Posterior vena cava (tissue), 2 donors: ENCODE data around the gene KIAA1217. TPM values are rescaled to one million over a fixed set of nuclear protein-coding genes. Genes with fewer than 3 reads are reported as not detected.

ENCODE experiments used
- DNase-seq: peaks from one replicate; pipeline ENCODE4 v3.0.0-alpha.2; 2020; ENCODE audit warnings: low spot score
- intact Hi-C, 2 donors: fragments of 100-400 bp; cut with DNase I; formaldehyde crosslinking; loops; one replicate each; pipeline versions ENCODE4 v1.14.1 to v1.14.2; 2022 to 2023
- long read RNA-seq, 2 donors: library from polyadenylated mRNA; unstranded; transcript quantifications; one replicate each; pipeline ENCODE4 v2.0.0, GENCODE V29; 2020 to 2021
- total RNA-seq, 2 donors: library from RNA; stranded (reverse); fragmentation: NEBNext Ultra II Directional; extraction: Animal tissue kit (Norgen Biotek cat#: 25700); gene quantifications; one replicate each; pipeline ENCODE4 v1.2.1, GENCODE V29; 2021
- donor health status: DM: yes; HTN: yes; CAD: no.
- donor health status: DM: yes; HTN: yes; CAD: no.

Gene KIAA1217, protein sequence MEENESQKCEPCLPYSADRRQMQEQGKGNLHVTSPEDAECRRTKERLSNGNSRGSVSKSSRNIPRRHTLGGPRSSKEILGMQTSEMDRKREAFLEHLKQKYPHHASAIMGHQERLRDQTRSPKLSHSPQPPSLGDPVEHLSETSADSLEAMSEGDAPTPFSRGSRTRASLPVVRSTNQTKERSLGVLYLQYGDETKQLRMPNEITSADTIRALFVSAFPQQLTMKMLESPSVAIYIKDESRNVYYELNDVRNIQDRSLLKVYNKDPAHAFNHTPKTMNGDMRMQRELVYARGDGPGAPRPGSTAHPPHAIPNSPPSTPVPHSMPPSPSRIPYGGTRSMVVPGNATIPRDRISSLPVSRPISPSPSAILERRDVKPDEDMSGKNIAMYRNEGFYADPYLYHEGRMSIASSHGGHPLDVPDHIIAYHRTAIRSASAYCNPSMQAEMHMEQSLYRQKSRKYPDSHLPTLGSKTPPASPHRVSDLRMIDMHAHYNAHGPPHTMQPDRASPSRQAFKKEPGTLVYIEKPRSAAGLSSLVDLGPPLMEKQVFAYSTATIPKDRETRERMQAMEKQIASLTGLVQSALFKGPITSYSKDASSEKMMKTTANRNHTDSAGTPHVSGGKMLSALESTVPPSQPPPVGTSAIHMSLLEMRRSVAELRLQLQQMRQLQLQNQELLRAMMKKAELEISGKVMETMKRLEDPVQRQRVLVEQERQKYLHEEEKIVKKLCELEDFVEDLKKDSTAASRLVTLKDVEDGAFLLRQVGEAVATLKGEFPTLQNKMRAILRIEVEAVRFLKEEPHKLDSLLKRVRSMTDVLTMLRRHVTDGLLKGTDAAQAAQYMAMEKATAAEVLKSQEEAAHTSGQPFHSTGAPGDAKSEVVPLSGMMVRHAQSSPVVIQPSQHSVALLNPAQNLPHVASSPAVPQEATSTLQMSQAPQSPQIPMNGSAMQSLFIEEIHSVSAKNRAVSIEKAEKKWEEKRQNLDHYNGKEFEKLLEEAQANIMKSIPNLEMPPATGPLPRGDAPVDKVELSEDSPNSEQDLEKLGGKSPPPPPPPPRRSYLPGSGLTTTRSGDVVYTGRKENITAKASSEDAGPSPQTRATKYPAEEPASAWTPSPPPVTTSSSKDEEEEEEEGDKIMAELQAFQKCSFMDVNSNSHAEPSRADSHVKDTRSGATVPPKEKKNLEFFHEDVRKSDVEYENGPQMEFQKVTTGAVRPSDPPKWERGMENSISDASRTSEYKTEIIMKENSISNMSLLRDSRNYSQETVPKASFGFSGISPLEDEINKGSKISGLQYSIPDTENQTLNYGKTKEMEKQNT (N-terminal part only)
- 10 to 100 TPM; 11.8 to 20.3 TPM for total RNA-seq
- long read RNA-seq, donor 1, partial matches to known transcripts: 0 of 9 reads
- long read RNA-seq, donor 1, other reads (novel, unspliced or antisense): 9 of 9 reads
- long read RNA-seq, donor 2, partial matches to known transcripts: 0 of 8 reads
- long read RNA-seq, donor 2, other reads (novel, unspliced or antisense): 8 of 8 reads

DNA sequence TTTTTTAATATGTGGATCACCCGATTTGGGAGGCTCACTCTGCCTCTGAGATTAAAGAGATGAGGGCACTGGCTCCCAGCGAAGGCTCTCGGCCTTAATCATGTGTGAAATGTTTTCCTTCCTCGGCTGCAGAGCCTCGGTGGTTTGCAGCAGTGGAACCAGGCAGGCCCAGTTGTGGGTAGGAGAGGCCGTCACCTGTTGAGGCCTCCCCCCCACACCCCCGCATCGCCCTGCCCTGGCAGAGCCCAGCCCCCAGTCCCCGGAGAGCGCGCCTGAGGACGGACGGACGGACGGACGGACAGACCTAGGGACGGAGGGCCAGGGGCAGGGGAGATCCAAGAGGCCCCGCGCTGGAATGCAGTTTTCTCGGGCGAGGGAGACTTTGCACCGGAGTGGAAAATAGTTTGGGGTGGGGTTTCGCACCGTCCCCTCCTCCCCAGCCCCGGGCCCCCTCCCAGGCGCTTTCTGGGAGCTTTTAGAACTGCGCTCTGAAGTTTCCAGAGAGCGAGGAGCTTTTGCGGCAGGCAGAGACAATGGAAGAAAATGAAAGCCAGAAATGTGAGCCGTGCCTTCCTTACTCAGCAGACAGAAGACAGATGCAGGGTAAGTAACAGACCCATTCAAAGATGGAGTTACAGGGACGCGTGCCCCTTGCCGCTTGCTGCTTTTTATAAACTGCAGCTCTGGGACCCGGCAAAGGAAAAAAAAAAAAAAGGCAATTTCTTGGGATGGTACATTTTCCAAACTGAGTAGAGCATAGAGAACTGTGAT, at the start of gene KIAA1217:
Gene KIAA1217 (plus strand): TSS at position 478 of the 771 bp plus-strand sequence. CDS start 56 bp downstream, at position 534.
- no peak for DNase-seq
- intact Hi-C loops: loop anchor here (10.0 kb wide), 2 partner anchors 146 to 306 kb away; no protein-coding TSS in a partner anchor

GRCh38 chr10:24162206-24162985, 46.5 kb upstream of the KIAA1217 start:
- intact Hi-C loops: no loop called here
- DNase-seq: no peak

DNA sequence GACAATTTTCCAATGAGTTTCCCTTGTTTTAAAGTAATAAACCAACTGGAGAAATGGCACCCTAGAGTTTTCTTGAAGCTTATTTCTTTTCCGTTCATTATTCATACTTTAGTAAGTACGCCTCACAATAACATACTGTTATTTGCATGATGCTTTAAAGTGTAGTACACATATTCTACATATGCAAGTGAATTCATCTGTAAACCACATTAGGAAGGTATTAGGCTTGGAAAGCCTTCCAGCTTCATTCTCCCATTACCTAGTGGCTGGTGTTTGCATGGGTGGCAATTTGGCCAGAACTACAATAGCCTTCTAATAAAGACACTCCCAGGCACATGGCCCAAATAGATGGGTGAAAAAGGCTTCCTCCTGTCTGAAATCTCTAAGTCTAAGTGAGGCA, 45.5 kb upstream of the KIAA1217 start:
- intact Hi-C loops: no loop called here
- DNase-seq: no peak

GRCh38 chr10:24168258-24169170, 40.4 kb upstream of the KIAA1217 start:
- intact Hi-C loops: no loop called here
- no peak for DNase-seq

DNA sequence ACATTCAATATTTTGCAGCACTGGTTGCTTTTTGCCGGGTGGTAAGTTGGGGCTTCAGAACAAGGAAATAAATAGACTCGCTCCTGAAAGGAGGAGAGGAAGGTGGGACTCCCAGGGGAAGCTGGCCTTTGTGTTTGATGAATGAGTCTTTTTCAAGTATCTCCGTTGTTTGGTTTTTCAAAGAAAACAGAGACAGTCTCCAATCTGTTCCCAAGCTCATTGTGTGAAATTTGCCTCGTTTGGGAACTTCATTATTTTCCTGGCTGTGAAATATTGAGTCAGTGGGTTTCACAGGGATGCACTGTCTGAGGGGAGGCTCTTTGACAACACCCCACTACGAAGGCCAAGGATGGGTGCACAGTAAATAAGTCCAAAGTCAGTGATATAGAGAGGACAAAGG, 38.7 kb upstream of the KIAA1217 start:
- intact Hi-C loops: no loop called here
- DNase-seq: no peak

GRCh38 chr10:24172909-24173308, 36.0 kb upstream of the KIAA1217 start:
- DNase-seq: no peak
- intact Hi-C loops: no loop called here

GRCh38 chr10:24174014-24174413, 34.9 kb upstream of the KIAA1217 start:
- no peak for DNase-seq
- intact Hi-C loops: no loop called here

GRCh38 chr10:24176658-24177057, 32.3 kb upstream of the KIAA1217 start:
- DNase-seq: no peak
- intact Hi-C loops: no loop called here

GRCh38 chr10:24177636-24178035, 31.3 kb upstream of the KIAA1217 start:
- intact Hi-C loops: no loop called here
- DNase-seq: no peak

- DNase-seq: no peak
- intact Hi-C loops: no loop called here
Measured at GRCh38 chr10:24180891-24181290, 28.0 kb upstream of the KIAA1217 start.

DNA sequence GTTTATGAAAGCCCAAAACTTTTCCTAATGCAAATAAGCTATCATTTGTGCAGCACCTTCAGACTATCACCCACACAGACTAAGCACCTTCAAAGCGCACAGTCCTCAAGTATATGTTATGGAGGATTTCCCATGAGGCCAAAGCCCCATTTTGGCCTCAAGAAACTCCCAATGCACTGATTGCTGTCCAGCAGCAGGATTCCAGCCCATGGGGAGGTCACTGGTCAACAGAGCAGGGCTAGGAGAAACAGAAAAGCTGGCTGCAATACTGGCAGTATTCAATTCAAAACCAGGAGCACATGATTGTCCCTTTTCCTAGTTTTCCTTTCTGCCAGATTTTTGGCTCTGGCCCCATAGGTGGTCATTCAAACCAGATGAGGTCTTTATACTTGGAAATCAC, 24.5 kb upstream of the KIAA1217 start:
- no peak for DNase-seq
- intact Hi-C loops: no loop called here

DNA sequence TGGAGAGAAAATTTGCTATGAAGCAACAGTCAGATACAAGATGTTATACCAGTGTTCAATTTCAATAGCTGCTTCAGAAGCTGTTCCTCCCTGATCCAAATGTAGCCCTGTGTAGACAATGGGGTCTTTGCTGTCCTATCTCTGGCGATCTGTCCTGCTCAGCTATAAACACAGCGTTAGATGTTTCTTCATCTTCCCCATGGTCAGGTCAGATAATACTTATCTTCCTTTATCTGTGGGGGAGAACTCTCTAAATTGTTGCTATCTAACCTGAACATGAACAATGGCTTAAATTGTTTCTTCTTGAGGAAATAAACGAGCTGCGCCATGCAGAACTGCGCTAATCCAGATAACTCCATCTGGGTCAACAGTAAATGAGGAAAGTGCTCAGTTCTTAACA, 15.6 kb upstream of the KIAA1217 start:
- intact Hi-C loops: loop anchor here in 1 of 2 donors (10.0 kb wide), 1 partner anchor 321 kb away; no protein-coding TSS in a partner anchor
- no peak for DNase-seq

DNA sequence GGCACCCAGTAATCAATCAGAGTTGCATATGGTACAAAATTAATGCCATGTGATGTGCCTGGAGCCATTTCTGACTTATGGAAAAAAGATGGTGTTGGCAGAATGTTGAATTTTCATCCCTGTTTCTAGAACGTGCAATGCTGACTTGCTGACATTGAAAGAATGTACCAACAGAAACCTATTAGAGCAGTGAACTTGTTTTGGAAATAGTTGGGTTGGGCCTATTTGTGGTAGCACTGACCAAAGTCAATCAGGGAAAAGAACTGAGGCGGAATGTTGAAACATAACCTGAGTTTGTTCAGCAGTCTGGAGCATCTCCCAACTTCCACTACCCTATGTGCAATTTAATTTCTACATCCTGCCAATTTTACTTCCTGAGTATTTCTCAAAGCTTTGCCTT, 11.7 kb upstream of the KIAA1217 start:
- no peak for DNase-seq
- intact Hi-C loops: loop anchor here (5.0 to 10.0 kb wide), 3 partner anchors 200 to 318 kb away; no protein-coding TSS in a partner anchor

GRCh38 chr10:24201503-24202180, 7.3 kb upstream of the KIAA1217 start:
- intact Hi-C loops: loop anchor here (10.0 kb wide), 2 partner anchors 153 to 313 kb away; no protein-coding TSS in a partner anchor
- no peak for DNase-seq

- intact Hi-C loops: loop anchor here (10.0 kb wide), 2 partner anchors 153 to 313 kb away; no protein-coding TSS in a partner anchor
- DNase-seq: no peak
Measured at GRCh38 chr10:24202181-24202570, 6.8 kb upstream of the KIAA1217 start.

DNA sequence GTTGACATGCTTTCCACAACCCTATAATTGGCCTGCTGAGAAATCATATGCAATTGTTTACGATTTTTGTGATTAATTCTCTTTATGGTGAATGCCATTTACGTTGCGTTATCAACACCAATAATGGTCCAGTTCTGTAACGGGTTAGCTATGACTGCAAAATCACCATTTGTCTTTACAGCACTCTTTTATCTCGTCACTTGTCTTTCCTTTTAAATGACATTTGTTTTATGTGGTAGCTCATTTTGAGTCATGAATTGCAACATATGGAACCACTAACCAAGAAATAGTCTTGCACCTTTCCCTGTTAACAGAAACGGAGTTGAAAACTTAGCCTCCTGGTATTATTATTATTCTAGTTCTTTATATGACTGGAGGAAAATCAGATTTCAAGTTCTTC, 3.1 kb upstream of the KIAA1217 start:
- DNase-seq: no peak
- intact Hi-C loops: loop anchor here (10.0 kb wide), 2 partner anchors 149 to 309 kb away; no protein-coding TSS in a partner anchor
